Transverse colon (tissue), 4 donors: ENCODE results near the gene PTX4. TPM values are rescaled to one million over a fixed set of nuclear protein-coding genes. Genes with fewer than 3 reads are reported as not detected.

Experiments
- DNase-seq: peaks from one replicate; pipeline ENCODE4 v3.0.0-alpha.2; 2019
- H3K27ac ChIP-seq, 4 donors: fragments of 200-600 bp; sonication (generic); 2 replicates each; pipeline ENCODE4 v1.5.1; 2016 to 2018; ENCODE audit warnings: inconsistent platforms in 4 of 4
- H3K27me3 ChIP-seq: fragments of 200-600 bp; sonication (generic); 2 replicates; pipeline ENCODE4 v1.5.1; 2017; ENCODE audit warnings: inconsistent platforms
- H3K36me3 ChIP-seq, 4 donors: fragments of 200-600 bp; sonication (generic); 2 replicates each; pipeline ENCODE4 v1.5.1; 2017 to 2019; ENCODE audit warnings: inconsistent platforms in 4 of 4
- H3K4me1 ChIP-seq, 4 donors: fragments of 200-600 bp; sonication (generic); 2 replicates each; pipeline ENCODE4 v1.5.1; 2017 to 2020; ENCODE audit warnings: inconsistent platforms in 4 of 4
- H3K4me3 ChIP-seq, 4 donors: fragments of 200-600 bp; sonication (generic); 1 replicate in 1 of 4; 2 replicates in 3 of 4; pipeline versions ENCODE4 v1.5.1 to v1.6.1; 2017 to 2019; ENCODE audit warnings: inconsistent platforms in 4 of 4
- H3K9me3 ChIP-seq, 2 donors: fragments of 200-600 bp; sonication (generic); 2 replicates each; pipeline ENCODE4 v1.5.1; 2017 to 2019; ENCODE audit warnings: inconsistent platforms in 2 of 2
- CTCF ChIP-seq, 5 experiments: fragments of 200-600 bp in 3 of 5; fragments of 450-650 bp in 2 of 5; sonication (generic) in 3 of 5; IDR thresholded peaks; 1 replicate in 2 of 5; 2 replicates in 3 of 5; pipeline ENCODE4 v1.5.1; 2016 to 2017; ENCODE audit warnings: antibody characterized with exemption in 5 of 5, inconsistent platforms in 3 of 5, mild to moderate bottlenecking in 2 of 5, moderate library complexity in 1 of 5
- EP300 ChIP-seq: sonication (generic); formaldehyde crosslinking; IDR thresholded peaks from one replicate; pipeline ENCODE4 v1.6.1; 2017; ENCODE audit warnings: antibody characterized with exemption, low read depth
- POLR2A ChIP-seq: fragments of 450-650 bp; IDR thresholded peaks from one replicate; pipeline ENCODE4 v1.6.1; 2016; ENCODE audit warnings: antibody characterized with exemption, mild to moderate bottlenecking, moderate library complexity
- POLR2AphosphoS5 ChIP-seq, 3 donors: sonication (generic); formaldehyde crosslinking; IDR thresholded peaks; one replicate each; pipeline ENCODE4 v1.6.1; 2016; ENCODE audit warnings: antibody characterized with exemption in 3 of 3
- WGBS, 2 donors: methylation state at CpG; one replicate each; pipeline ENCODE4 v1.1.5; 2018; ENCODE audit warnings: low coverage in 1 of 2; 5-methylcytosine and 5-hydroxymethylcytosine counted together
- in situ Hi-C, 4 donors: fragments of 200-750 bp; cut with MboI; loops; one replicate each; pipeline versions ENCODE4 v1.15.0 to v1.15.1; 2017; ENCODE audit warnings: low sequenced_read_pairs in 3 of 4, low pct_ligation_motif_present in 1 of 4, low pct_unique_long_range_greater_than_20kb in 1 of 4
- intact Hi-C: fragments of 100-400 bp; cut with DNase I; formaldehyde crosslinking; loops from one replicate; pipeline ENCODE4 v1.15.1; 2023; ENCODE audit warnings: low total_unique reads
- total RNA-seq, 4 donors: library from RNA; depleted of rRNA; stranded (reverse); fragments of >200 nt; gene quantifications; one replicate each; pipeline ENCODE4 v1.1.0, GENCODE V29; 2016

PTX4 gene
- total RNA-seq, result not detected

- WGBS, 2 donors, result 80 to 82% methylated on average over 2 to 19 of the region's 19 CpGs
- H3K27me3 ChIP-seq, result peaks cover 12% of the 10 kb centered on the region
- in situ Hi-C loops (no loop called here), intact Hi-C loops (no loop called here)
- no peak within 1 kb of the TSS for H3K4me3 ChIP-seq
- no peak for DNase-seq
- no peak for TF ChIP-seq CTCF (IDR thresholded peaks at IDR 0.05)
- no peak for TF ChIP-seq POLR2AphosphoS5 (IDR thresholded peaks at IDR 0.05)
- TF ChIP-seq EP300, result no peak
- TF ChIP-seq POLR2A, result no peak
- no peaks in the 10 kb centered on the region for H3K9me3 ChIP-seq
- H3K27ac ChIP-seq, result no peak within 1 kb of the TSS
- H3K36me3 ChIP-seq, result no peaks in the 10 kb centered on the region
- H3K4me1 ChIP-seq, result peaks cover 5 to 8% (median 7%) of the 10 kb centered on the region in 4 donors
Observed at GRCh38 chr16:1488619-1489018, at the start of gene PTX4. PTX4 (minus strand) TSS chr16:1488944; CDS start chr16:1488909, 35 bp downstream.

- Histone ChIP-seq H3K9me3 (no peaks in the 10 kb centered on the region), H3K27ac (peak overlapping the region in 2 of 4 donors; percentile 4 to 16), H3K27me3 (no peaks in the 10 kb centered on the region), H3K4me3 (no peak overlapping the region), H3K4me1 (peaks cover 3 to 31% (median 14%) of the 10 kb centered on the region in 4 donors), H3K36me3 (no peaks in the 10 kb centered on the region)
- DNase-seq, result no peak
- WGBS, 2 donors, result 75% methylated on average over 26 of the region's 26 CpGs; no CpG with 5 or more reads in 1 of the 2 donors
- intact Hi-C loops (no loop called here), in situ Hi-C loops (no loop called here)
- no peak for TF ChIP-seq EP300
- no peak for TF ChIP-seq CTCF (IDR thresholded peaks at IDR 0.05)
- no peak for TF ChIP-seq POLR2AphosphoS5 (IDR thresholded peaks at IDR 0.05)
- TF ChIP-seq POLR2A, result no peak
Observed at GRCh38 chr16:1537763-1538289, 49.1 kb upstream of the PTX4 start.

- in situ Hi-C loops, result no loop called here
- H3K9me3 ChIP-seq, result no peaks in the 10 kb centered on the region
- no peaks in the 10 kb centered on the region for H3K36me3 ChIP-seq
- TF ChIP-seq POLR2A (no peak), POLR2AphosphoS5 (IDR thresholded peaks at IDR 0.05) (no peak), EP300 (no peak), CTCF (IDR thresholded peaks at IDR 0.05) (no peak)
- peak overlapping the region in 1 of 4 donors; percentile 53 for H3K4me3 ChIP-seq
- H3K4me1 ChIP-seq, result peaks cover 4 to 38% (median 18%) of the 10 kb centered on the region in 4 donors
- intact Hi-C loops, result no loop called here
- no peak for DNase-seq
- peak overlapping the region in 2 of 4 donors; percentile 4 to 97 for H3K27ac ChIP-seq
- 84% methylated on average over 18 of the region's 27 CpGs; no CpG with 5 or more reads in 1 of the 2 donors for whole genome bisulfite sequencing, 2 donors
- H3K27me3 ChIP-seq, result no peaks in the 10 kb centered on the region
Observed at GRCh38 chr16:1537138-1537577, 48.4 kb upstream of the PTX4 start.

GRCh38 chr16:1536601-1537000 lies 47.9 kb upstream of the PTX4 start:
- no peaks in the 10 kb centered on the region for H3K9me3 ChIP-seq
- peaks cover 10 to 43% (median 21%) of the 10 kb centered on the region in 4 donors for H3K4me1 ChIP-seq
- in situ Hi-C loops, result no loop called here
- peak overlapping the region in 1 of 4 donors; percentile 97 for H3K27ac ChIP-seq
- no peaks in the 10 kb centered on the region for H3K27me3 ChIP-seq
- intact Hi-C loops, result no loop called here
- peak overlapping the region in 1 of 4 donors; percentile 53 for H3K4me3 ChIP-seq
- 70 to 85% methylated on average over 4 to 13 of the region's 13 CpGs for WGBS, 2 donors
- no peak for TF ChIP-seq POLR2A
- no peak for TF ChIP-seq EP300
- TF ChIP-seq POLR2AphosphoS5 (IDR thresholded peaks at IDR 0.05), result no peak
- TF ChIP-seq CTCF (IDR thresholded peaks at IDR 0.05), result no peak
- no peak for DNase-seq
- no peaks in the 10 kb centered on the region for H3K36me3 ChIP-seq
